A549 (cell line): ENCODE data around the gene DOK7. TPM values are rescaled to one million over a fixed set of nuclear protein-coding genes. Genes with fewer than 3 reads are reported as not detected.

ENCODE experiments used
- ATAC-seq, 2 experiments: fragments of 200-7000 bp in 1 of 2; fragments of >200 bp in 1 of 2; cut with Nextera tagmentation in 1 of 2; cut with Tn5 transposase in 1 of 2; 3 replicates each; pipeline versions ENCODE4 v1.8.0 to v1.9.1; 2018 to 2020; ENCODE audit warnings: mild to moderate bottlenecking in 1 of 2, moderate library complexity in 1 of 2
- CTCF ChIA-PET: fragments of 300-600 bp; sonication (Branson Sonifier 250); formaldehyde crosslinking; extraction: SDS; loops from one replicate; lab custom pipeline; 2021; ENCODE audit warnings: antibody characterized with exemption, inconsistent platforms; lab: Yijun Ruan, JAX
- POLR2A ChIA-PET: fragments of 350-600 bp; formaldehyde crosslinking; extraction: SDS; loops from one replicate; lab custom pipeline; 2021; ENCODE audit warnings: antibody characterized with exemption, inconsistent platforms; lab: Yijun Ruan, JAX
- DNase-seq, 2 experiments: peaks; one replicate each; pipeline versions ENCODE4 v3.0.0 to v3.0.0-alpha.2; 2011 to 2016; ENCODE audit warnings: low read depth in 1 of 2, low spot score in 1 of 2
- FAIRE-seq: peaks from 2 replicates; lab custom pipeline; 2011; peaks lifted over from hg19 to GRCh38; lab: Jason Lieb, UNC
- H3K27ac ChIP-seq, 2 experiments: fragments of >200 bp; sonication (Bioruptor Twin); formaldehyde crosslinking; 3 replicates each; pipeline ENCODE4 v1.5.1; 2016 to 2017
- H3K4me1 ChIP-seq: fragments of >200 bp; sonication (Bioruptor Twin); formaldehyde crosslinking; 3 replicates; pipeline ENCODE4 v1.6.1; 2016
- H3K4me2 ChIP-seq: fragments of >200 bp; sonication (Bioruptor Twin); formaldehyde crosslinking; 3 replicates; pipeline ENCODE4 v1.6.1; 2016
- H3K4me3 ChIP-seq: fragments of >200 bp; sonication (Bioruptor Twin); formaldehyde crosslinking; 3 replicates; pipeline ENCODE4 v1.5.1; 2016
- H3K9me3 ChIP-seq: fragments of >200 bp; sonication (Bioruptor Twin); formaldehyde crosslinking; 3 replicates; pipeline ENCODE4 v1.6.1; 2016
- ATOH8 ChIP-seq: fragments of 250-450 bp; sonication (Bioruptor Pico); IDR thresholded peaks from 2 replicates; pipeline ENCODE4 v1.5.0; 2020; ENCODE audit warnings: low read depth, mild to moderate bottlenecking, moderate library complexity
- CBX2 ChIP-seq: fragments of 200-600 bp; sonication (generic); IDR thresholded peaks from 2 replicates; pipeline ENCODE4 v1.6.1; 2016; ENCODE audit warnings: low read depth, mild to moderate bottlenecking, borderline replicate concordance
- CEBPB ChIP-seq, 2 experiments: fragments of >200 bp in 1 of 2; sonication (Bioruptor Twin) in 1 of 2; formaldehyde crosslinking in 1 of 2; IDR thresholded peaks; 2 replicates each; pipeline ENCODE4 v1.6.1; 2012 to 2016
- CHD4 ChIP-seq: fragments of 200-600 bp; sonication (generic); IDR thresholded peaks from 2 replicates; pipeline ENCODE4 v1.6.1; 2016; ENCODE audit warnings: antibody characterized with exemption, mild to moderate bottlenecking, borderline replicate concordance
- E2F6 ChIP-seq: IDR thresholded peaks from 2 replicates; pipeline ENCODE4 v1.6.1; 2012; ENCODE audit warnings: low read depth, borderline replicate concordance
- ELK1 ChIP-seq: fragments of 150-350 bp; IDR thresholded peaks from 2 replicates; pipeline ENCODE4 v1.6.1; 2014; ENCODE audit warnings: low read depth, mild to moderate bottlenecking, low read length
- ESRRA ChIP-seq: fragments of 150-350 bp; IDR thresholded peaks from 2 replicates; pipeline ENCODE4 v1.6.1; 2014; ENCODE audit warnings: mild to moderate bottlenecking, low read length, borderline replicate concordance
- FOSL2 ChIP-seq, 2 experiments: fragments of 450-650 bp in 1 of 2; fragments of >200 bp in 1 of 2; sonication (Bioruptor Twin) in 1 of 2; formaldehyde crosslinking; IDR thresholded peaks; 2 replicates each; pipeline versions ENCODE4 v1.5.0 to v1.6.1; 2016 to 2020; ENCODE audit warnings: mild to moderate bottlenecking in 1 of 2, moderate library complexity in 1 of 2
- HES2 ChIP-seq: fragments of >200 bp; sonication (Bioruptor Twin); formaldehyde crosslinking; IDR thresholded peaks from 2 replicates; pipeline ENCODE4 v1.6.1; 2016
- JUN ChIP-seq, 2 experiments: fragments of >200 bp; sonication (Bioruptor Twin); formaldehyde crosslinking; IDR thresholded peaks; 2 replicates in 1 of 2; 3 replicates in 1 of 2; pipeline ENCODE4 v1.6.1; 2016 to 2017
- JUNB ChIP-seq: fragments of >200 bp; sonication (Bioruptor Twin); formaldehyde crosslinking; IDR thresholded peaks from 2 replicates; pipeline ENCODE4 v1.6.1; 2016
- KDM5A ChIP-seq: fragments of 200-600 bp; sonication (generic); IDR thresholded peaks from 2 replicates; pipeline ENCODE4 v1.6.1; 2016; ENCODE audit warnings: antibody characterized with exemption, mild to moderate bottlenecking
- NFE2L2 ChIP-seq: fragments of 150-350 bp; conservative IDR thresholded peaks from 2 replicates; pipeline ENCODE4 v1.6.1; 2014; ENCODE audit warnings: low read length
- NR3C1 ChIP-seq: fragments of >200 bp; sonication (Bioruptor Twin); formaldehyde crosslinking; IDR thresholded peaks from 3 replicates; pipeline ENCODE4 v1.6.1; 2017
- PHF8 ChIP-seq: fragments of 200-600 bp; sonication (generic); IDR thresholded peaks from 2 replicates; pipeline ENCODE4 v1.6.1; 2016; ENCODE audit warnings: low read depth, mild to moderate bottlenecking, antibody characterized with exemption, moderate library complexity, borderline replicate concordance
- POLR2AphosphoS2 ChIP-seq: conservative IDR thresholded peaks from 2 replicates; pipeline ENCODE4 v1.6.1; 2012; ENCODE audit warnings: low read length, improper control_type of control experiment, inconsistent platforms
- RARB ChIP-seq: fragments of 250-450 bp; sonication (Bioruptor Pico); IDR thresholded peaks from 2 replicates; pipeline ENCODE4 v1.8.0; 2021; ENCODE audit warnings: mild to moderate bottlenecking, moderate library complexity
- RCOR1 ChIP-seq: fragments of 150-350 bp; IDR thresholded peaks from 2 replicates; pipeline ENCODE4 v1.6.1; 2014; ENCODE audit warnings: antibody characterized with exemption, low read length, low read depth
- REST ChIP-seq: fragments of 200-600 bp; sonication (generic); IDR thresholded peaks from 2 replicates; pipeline ENCODE4 v1.6.1; 2016; ENCODE audit warnings: antibody characterized with exemption, mild to moderate bottlenecking, moderate library complexity
- RFX5 ChIP-seq: fragments of 450-650 bp; IDR thresholded peaks from 2 replicates; pipeline ENCODE4 v1.7.1; 2014; ENCODE audit warnings: antibody characterized with exemption, mild to moderate bottlenecking, moderate library complexity
- RNF2 ChIP-seq: fragments of 200-600 bp; sonication (generic); IDR thresholded peaks from 2 replicates; pipeline ENCODE4 v1.6.1; 2016; ENCODE audit warnings: low read depth, mild to moderate bottlenecking, antibody characterized with exemption, moderate library complexity, borderline replicate concordance
- TP53 ChIP-seq: fragments of 250-450 bp; sonication (Bioruptor Pico); IDR thresholded peaks from 2 replicates; pipeline ENCODE4 v1.5.0; 2021; ENCODE audit warnings: mild to moderate bottlenecking, moderate library complexity
- USF2 ChIP-seq: fragments of 450-650 bp; IDR thresholded peaks from 2 replicates; pipeline ENCODE4 v1.6.1; 2014; ENCODE audit warnings: antibody characterized with exemption
- WGBS: methylation state at CpG from one replicate; pipeline ENCODE4 v1.1.6; 2017; ENCODE audit errors: missing lambda C conversion rate; 5-methylcytosine and 5-hydroxymethylcytosine counted together
- polyA plus RNA-seq, 4 experiments: library from polyadenylated mRNA; depleted of rRNA in 3 of 4; stranded (reverse); fragments of >200 nt; fragmentation: RNase III in 1 of 4; extraction: RNeasy Plus Mini Kit Qiagen cat#74134 plus additional on column Dnase treatment in 1 of 4; gene quantifications; 2 replicates in 3 of 4; 3 replicates in 1 of 4; pipeline ENCODE4 v1.2.3, GENCODE V29; 2011 to 2017

DOK7 gene
- polyA plus RNA-seq, 2 of the 4 experiments (the other 2 are of a cell fraction) = 0.17 to 0.21 TPM

GRCh38 chr4:3437998-3438846, 24.9 kb upstream of the DOK7 start:
- no peak overlapping the region for H3K4me2 ChIP-seq
- no peak for TF ChIP-seq CHD4
- no peak for TF ChIP-seq RARB (CRISPR knock-in tag)
- TF ChIP-seq JUN (IDR thresholded peaks at IDR 0.05) = no peak
- no peak for TF ChIP-seq ELK1
- no peak for TF ChIP-seq RFX5
- TF ChIP-seq RNF2 = no peak
- no peak for TF ChIP-seq RCOR1
- no peak for TF ChIP-seq REST
- TF ChIP-seq KDM5A = no peak
- no peak for TF ChIP-seq USF2
- no peak for TF ChIP-seq ESRRA
- TF ChIP-seq TP53 (CRISPR knock-in tag) = no peak
- no peak for TF ChIP-seq NR3C1
- TF ChIP-seq, all 56 proteins: peak for 0
- Histone ChIP-seq H3K4me3 (no peak overlapping the region), H3K4me1 (peaks cover 25% of the 10 kb centered on the region), H3K27ac (peak overlapping the region; percentile 98 to 99; a peak in 5 of 6 replicates), H3K9me3 (no peaks in the 10 kb centered on the region)
- ATAC-seq (no peak), DNase-seq (no peak), FAIRE-seq (no peak)
- WGBS = no CpG with 5 or more reads among the region's 28 CpGs
- ChIA-PET POLR2A (no interaction called here), CTCF (interaction anchor here (1.1 kb wide), 1 partner anchor 44 kb away, joined by 3 read pairs; no protein-coding TSS in a partner anchor)

- Histone ChIP-seq H3K4me1 (peaks cover 25% of the 10 kb centered on the region), H3K9me3 (no peaks in the 10 kb centered on the region), H3K4me3 (no peak overlapping the region), H3K27ac (peak overlapping the region in 1 of 2 experiments; percentile 99; a peak in 3 of 6 replicates), H3K4me2 (no peak overlapping the region)
- WGBS = 100% methylated on average over 1 of the region's 10 CpGs
- ChIA-PET POLR2A (no interaction called here), CTCF (interaction anchor here (1.2 kb wide), 1 partner anchor 92 kb away, joined by 6 read pairs; no protein-coding TSS in a partner anchor)
- no peak for DNase-seq
- no peak for FAIRE-seq
- no peak for ATAC-seq
- TF ChIP-seq POLR2AphosphoS2 (no peak), CHD4 (no peak), E2F6 (no peak), HES2 (no peak), NFE2L2 (no peak), NR3C1 (no peak), JUNB (no peak), RARB (CRISPR knock-in tag) (no peak), CEBPB (IDR thresholded peaks at IDR 0.05) (no peak), FOSL2 (IDR thresholded peaks at IDR 0.05) (no peak), FOSL2 (CRISPR knock-in tag; IDR thresholded peaks at IDR 0.05) (no peak), PHF8 (no peak), RCOR1 (no peak), CBX2 (no peak), ATOH8 (no peak), REST (no peak), RFX5 (no peak), ESRRA (no peak)
Observed at GRCh38 chr4:3438847-3439180, 24.3 kb upstream of the DOK7 start.
